Naive thymus-derived CD4-positive, alpha-beta T cell (primary cell): ENCODE measurements around the gene ATP10A. TPM values are rescaled to one million over a fixed set of nuclear protein-coding genes. Genes with fewer than 3 reads are reported as not detected.
A peak's percentile ranks its signal among the peaks of the same experiment; 100 is the strongest.
"Not testable (repeated sequence)": the region's sequence is repeated elsewhere in the genome, so short reads cannot be mapped to it uniquely, and the experiment has no call there.

ENCODE experiments used
- ATAC-seq: fragments of 150-1000 bp; cut with Tn5 transposase; 2 replicates; pipeline ENCODE4 v1.10.0; 2021; ENCODE audit warnings: mild to moderate bottlenecking, moderate library complexity
- CTCF ChIA-PET: fragments of 350-600 bp; sonication (Branson Sonifier 250); formaldehyde crosslinking; loops from one replicate; lab custom pipeline; 2021; ENCODE audit warnings: antibody characterized with exemption; lab: Charles Lee
- POLR2A ChIA-PET: fragments of 350-600 bp; sonication (Branson Sonifier 250); formaldehyde crosslinking; loops from one replicate; lab custom pipeline; 2021; ENCODE audit warnings: antibody characterized with exemption, inconsistent platforms; lab: Charles Lee
- DNase-seq, 9 donors: peaks; one replicate each; pipeline versions ENCODE4 v3.0.0 to v3.0.0-alpha.2; 2020 to 2022; ENCODE audit warnings: mixed read lengths in 1 of 9
- H3K27ac ChIP-seq: one replicate; pipeline ENCODE4 v1.7.0; 2013; ENCODE audit warnings: mild to moderate bottlenecking, low read depth, low read length, moderate library complexity
- H3K27me3 ChIP-seq, 2 donors: one replicate each; pipeline ENCODE4 v1.7.0; 2013; ENCODE audit warnings: low read length in 2 of 2, mild to moderate bottlenecking in 2 of 2, moderate library complexity in 2 of 2; ENCODE audit not compliant: control insufficient read depth in 2 of 2, insufficient read depth in 2 of 2
- H3K36me3 ChIP-seq, 3 experiments: 1 replicate in 2 of 3; 2 replicates in 1 of 3; pipeline ENCODE4 v1.7.0; 2013; ENCODE audit warnings: low read length in 3 of 3, mild to moderate bottlenecking in 3 of 3, moderate library complexity in 1 of 3; ENCODE audit not compliant: insufficient read depth in 3 of 3, control insufficient read depth in 2 of 3
- H3K4me1 ChIP-seq, 2 donors: one replicate each; pipeline ENCODE4 v1.7.0; 2013; ENCODE audit warnings: low read length in 2 of 2, mild to moderate bottlenecking in 2 of 2, moderate library complexity in 1 of 2; ENCODE audit not compliant: control insufficient read depth in 2 of 2, insufficient read depth in 2 of 2
- H3K4me3 ChIP-seq: 2 replicates; pipeline ENCODE4 v1.7.0; 2013; ENCODE audit warnings: mild to moderate bottlenecking, low read length
- H3K9me3 ChIP-seq, 3 experiments: 1 replicate in 2 of 3; 2 replicates in 1 of 3; pipeline ENCODE4 v1.7.0; 2013; ENCODE audit warnings: low read length in 3 of 3; ENCODE audit not compliant: control insufficient read depth in 2 of 3
- H3K27ac Mint-ChIP-seq, 9 donors: one replicate each; pipeline ENCODE4 v1.8.0; 2020 to 2022; ENCODE audit warnings: mixed read lengths in 9 of 9, mild to moderate bottlenecking in 8 of 9, moderate library complexity in 5 of 9, inconsistent platforms in 2 of 9
- H3K27me3 Mint-ChIP-seq, 5 donors: one replicate each; pipeline ENCODE4 v1.8.0; 2021 to 2022; ENCODE audit warnings: mixed read lengths in 5 of 5, mild to moderate bottlenecking in 1 of 5
- H3K36me3 Mint-ChIP-seq, 5 donors: one replicate each; pipeline ENCODE4 v1.8.0; 2020 to 2022; ENCODE audit warnings: mixed read lengths in 5 of 5, mild to moderate bottlenecking in 3 of 5, inconsistent platforms in 1 of 5
- H3K4me1 Mint-ChIP-seq, 7 donors: one replicate each; pipeline ENCODE4 v1.8.0; 2020 to 2022; ENCODE audit warnings: mixed read lengths in 7 of 7, mild to moderate bottlenecking in 3 of 7, inconsistent platforms in 1 of 7
- H3K4me3 Mint-ChIP-seq, 10 donors: one replicate each; pipeline ENCODE4 v1.8.0; 2020 to 2022; ENCODE audit warnings: mild to moderate bottlenecking in 10 of 10, mixed read lengths in 10 of 10, moderate library complexity in 6 of 10, inconsistent platforms in 2 of 10
- H3K9me3 Mint-ChIP-seq, 11 donors: one replicate each; pipeline ENCODE4 v1.8.0; 2020 to 2022; ENCODE audit warnings: mixed read lengths in 11 of 11, mild to moderate bottlenecking in 4 of 11, inconsistent platforms in 1 of 11, moderate library complexity in 1 of 11
- intact Hi-C, 2 donors: fragments of 100-400 bp; cut with micrococcal nuclease; formaldehyde crosslinking; loops; one replicate each; pipeline ENCODE4 v1.15.1; 2023
- polyA plus RNA-seq, 2 donors: library from polyadenylated mRNA; unstranded; fragments of 300-500 nt; fragmentation: Illumina TruSeq; gene quantifications; one replicate each; pipeline ENCODE4 v1.2.3, GENCODE V29; 2021
- total RNA-seq, 6 experiments: library from RNA in 5 of 6; stranded (reverse) in 5 of 6; gene quantifications; 1 replicate in 5 of 6; 2 replicates in 1 of 6; pipeline ENCODE4 v1.2.3 and lab custom pipeline; 2021 to 2026

ATP10A gene
- total and polyA plus RNA-seq, 7 experiments from 2014 or later = 7.2 to 86.4 (median 57.6) TPM

DNA sequence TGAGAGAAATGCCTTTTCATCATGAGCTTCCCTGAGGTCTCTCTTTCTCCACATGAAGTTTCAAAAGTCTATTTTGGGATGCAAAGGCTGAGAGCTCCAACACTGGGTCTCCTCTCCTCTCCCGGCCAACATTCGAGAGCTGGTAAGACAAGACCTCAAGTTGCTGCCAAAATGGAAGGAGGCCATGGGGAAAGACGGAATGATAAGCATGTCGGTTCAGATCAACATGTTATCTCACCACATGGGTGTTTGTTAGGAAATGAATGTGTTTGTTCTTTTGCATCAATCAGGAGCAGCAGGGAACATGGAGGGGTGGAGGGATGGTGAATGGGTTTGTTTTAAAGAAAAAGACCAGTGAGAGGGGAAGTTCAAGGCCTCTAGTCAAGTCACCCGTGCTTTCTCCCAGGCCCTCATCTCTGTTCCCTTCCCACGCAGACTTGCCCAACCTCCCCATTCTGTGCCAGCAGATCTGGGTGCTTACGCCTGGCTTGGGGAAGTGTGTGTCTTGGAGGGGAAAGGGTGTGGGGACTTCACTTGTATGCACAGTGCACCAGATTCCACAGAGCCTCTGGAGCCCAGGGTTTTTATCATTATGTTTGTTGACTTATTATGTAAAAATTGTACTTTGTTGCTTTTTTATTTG is 23.5 kb upstream of the ATP10A start:
- no peak for DNase-seq
- Mint-ChIP-seq H3K27ac (no peak overlapping the region), H3K36me3 (no peaks in the 10 kb centered on the region), H3K4me3 (no peak overlapping the region), H3K4me1 (peaks cover 0 to 4% (median 0%) of the 10 kb centered on the region in 7 donors), H3K9me3 (no peaks in the 10 kb centered on the region), H3K27me3 (peaks cover 0 to 22% (median 4%) of the 10 kb centered on the region in 5 donors)
- no peak overlapping the region for H3K4me3 ChIP-seq
- ChIA-PET POLR2A (interaction anchor here (0.6 kb wide), 1 partner anchor 18 kb away, joined by 3 read pairs; no protein-coding TSS in a partner anchor), CTCF (interaction anchor here (0.7 kb wide), 1 partner anchor 83 kb away, joined by 3 read pairs; no protein-coding TSS in a partner anchor)
- no peak overlapping the region for H3K27ac ChIP-seq
- H3K27me3 ChIP-seq = no peaks in the 10 kb centered on the region
- H3K9me3 ChIP-seq = no peaks in the 10 kb centered on the region
- no peaks in the 10 kb centered on the region for H3K4me1 ChIP-seq
- intact Hi-C loops = no loop called here
- no peaks in the 10 kb centered on the region for H3K36me3 ChIP-seq
- ATAC-seq = no peak

DNA sequence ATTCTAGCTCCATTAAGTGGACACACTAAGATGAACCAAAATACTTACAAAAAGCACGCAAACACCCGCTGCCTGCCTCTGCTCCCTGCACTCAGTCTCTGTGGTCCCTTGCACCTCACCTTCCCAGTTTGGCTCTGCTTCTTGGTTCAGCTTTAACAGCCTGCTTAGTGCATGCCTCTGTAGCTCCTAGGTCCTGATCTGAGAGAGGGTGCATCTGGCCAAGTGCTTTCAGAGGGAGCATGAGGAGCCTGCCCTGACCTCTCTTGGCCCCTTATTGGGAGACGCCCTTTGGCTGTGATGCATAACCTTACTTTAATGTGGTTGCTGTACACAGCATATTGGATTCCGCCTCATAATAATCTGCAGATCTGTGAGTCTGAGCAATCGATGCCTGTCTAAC is 21.2 kb upstream of the ATP10A start:
- CTCF ChIA-PET = interaction anchor here (0.6 to 0.7 kb wide), 2 partner anchors 9 to 128 kb away, joined by 3 to 5 read pairs; no protein-coding TSS in a partner anchor
- POLR2A ChIA-PET = no interaction called here
- H3K27ac Mint-ChIP-seq = peak overlapping the region in 1 of 9 donors; percentile 44

DNA sequence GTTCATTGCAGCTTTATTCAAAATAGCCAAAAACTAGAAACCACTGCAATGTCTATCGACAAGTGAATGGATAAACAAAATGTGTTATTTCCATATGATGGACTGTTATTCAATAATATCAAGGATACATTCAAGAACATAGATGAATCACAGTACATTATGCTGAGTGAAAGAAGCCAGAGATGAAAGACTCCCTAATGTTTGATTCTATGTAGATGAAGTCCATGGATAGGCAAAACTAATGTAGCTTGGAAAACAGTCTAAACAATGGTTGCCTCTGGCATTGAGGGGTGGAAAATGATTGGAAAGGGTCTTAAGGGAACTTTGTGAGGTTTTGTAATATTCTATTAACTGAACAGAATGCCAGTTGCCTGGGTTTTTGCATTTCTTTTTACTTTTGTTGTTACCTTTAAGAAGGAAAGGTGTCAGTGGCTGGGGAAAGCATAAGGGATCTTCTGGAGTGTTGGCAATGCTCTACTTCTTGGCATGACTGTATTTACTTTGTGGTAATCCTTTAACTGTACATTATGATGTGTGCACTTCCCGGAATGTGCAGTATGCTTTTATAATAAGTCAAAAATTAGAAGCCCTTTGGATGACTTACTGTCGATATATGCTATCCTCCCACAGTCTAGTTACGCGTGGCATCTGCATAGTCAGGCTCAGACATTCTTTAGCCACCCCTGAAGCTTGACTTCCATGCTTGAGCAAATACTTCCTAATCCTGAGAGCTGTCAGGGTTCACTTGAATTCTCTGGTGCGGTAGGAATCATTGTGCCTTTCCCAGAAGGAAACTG is 20.5 kb upstream of the ATP10A start:
- H3K4me1 ChIP-seq = no peaks in the 10 kb centered on the region
- intact Hi-C loops = no loop called here
- no peaks in the 10 kb centered on the region for H3K36me3 ChIP-seq
- H3K36me3 Mint-ChIP-seq = peaks cover 0 to 3% (median 0%) of the 10 kb centered on the region in 5 donors
- no peak overlapping the region for H3K4me3 ChIP-seq
- H3K4me3 Mint-ChIP-seq = no peak overlapping the region
- ChIA-PET POLR2A (interaction anchor here (0.6 to 1.0 kb wide), 2 partner anchors 14 to 35 kb away, joined by 3 to 4 read pairs; no protein-coding TSS in a partner anchor), CTCF (interaction anchor here (0.6 kb wide), 1 partner anchor 10 kb away, joined by 3 read pairs; no protein-coding TSS in a partner anchor)
- H3K27ac Mint-ChIP-seq = no peak overlapping the region
- peaks cover 0 to 19% (median 0%) of the 10 kb centered on the region in 5 donors for H3K27me3 Mint-ChIP-seq
- DNase-seq (no peak), ATAC-seq (no peak)
- H3K9me3 ChIP-seq = no peaks in the 10 kb centered on the region
- peaks cover 0 to 4% (median 0%) of the 10 kb centered on the region in 7 donors for H3K4me1 Mint-ChIP-seq
- no peaks in the 10 kb centered on the region for H3K27me3 ChIP-seq
- no peaks in the 10 kb centered on the region for H3K9me3 Mint-ChIP-seq
- H3K27ac ChIP-seq = no peak overlapping the region

More for the DNA sequence above, 21.2 kb upstream of the ATP10A start:
- H3K9me3 Mint-ChIP-seq = no peaks in the 10 kb centered on the region
- DNase-seq (no peak), ATAC-seq (no peak)
- H3K4me3 Mint-ChIP-seq = no peak overlapping the region
- Histone ChIP-seq H3K27me3 (no peaks in the 10 kb centered on the region), H3K27ac (no peak overlapping the region), H3K4me1 (no peaks in the 10 kb centered on the region), H3K4me3 (no peak overlapping the region), H3K9me3 (no peaks in the 10 kb centered on the region), H3K36me3 (no peaks in the 10 kb centered on the region)
- intact Hi-C loops = no loop called here
- peaks cover 0 to 19% (median 0%) of the 10 kb centered on the region in 5 donors for H3K27me3 Mint-ChIP-seq
- H3K4me1 Mint-ChIP-seq = peaks cover 0 to 4% (median 0%) of the 10 kb centered on the region in 7 donors
- peaks cover 0 to 1% (median 0%) of the 10 kb centered on the region in 5 donors for H3K36me3 Mint-ChIP-seq

DNA sequence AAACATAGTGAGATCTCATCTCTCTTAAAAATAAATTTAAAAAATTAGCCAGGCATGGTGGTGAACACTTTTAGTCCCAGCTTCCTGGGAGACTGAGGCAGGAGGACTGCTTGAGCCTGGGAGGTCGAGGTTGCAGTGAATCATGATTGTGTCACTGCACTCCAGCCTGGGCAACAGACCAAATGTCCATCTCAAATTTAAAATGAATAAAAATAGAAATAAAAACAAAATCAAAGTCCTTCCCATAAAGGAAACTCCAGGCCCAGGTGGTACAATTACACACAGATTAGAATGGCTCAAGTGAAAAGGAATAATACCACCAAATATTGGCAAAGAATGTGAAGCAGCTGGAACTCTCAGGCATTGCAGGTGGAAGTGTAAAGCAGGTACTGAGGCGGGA is 19.3 kb upstream of the ATP10A start:
- POLR2A ChIA-PET = interaction anchor here (0.7 to 1.0 kb wide), 2 partner anchors 9 to 13 kb away, joined by 4 to 5 read pairs; no protein-coding TSS in a partner anchor
- no peak overlapping the region for H3K4me3 Mint-ChIP-seq
- H3K4me1 ChIP-seq = no peaks in the 10 kb centered on the region

DNA sequence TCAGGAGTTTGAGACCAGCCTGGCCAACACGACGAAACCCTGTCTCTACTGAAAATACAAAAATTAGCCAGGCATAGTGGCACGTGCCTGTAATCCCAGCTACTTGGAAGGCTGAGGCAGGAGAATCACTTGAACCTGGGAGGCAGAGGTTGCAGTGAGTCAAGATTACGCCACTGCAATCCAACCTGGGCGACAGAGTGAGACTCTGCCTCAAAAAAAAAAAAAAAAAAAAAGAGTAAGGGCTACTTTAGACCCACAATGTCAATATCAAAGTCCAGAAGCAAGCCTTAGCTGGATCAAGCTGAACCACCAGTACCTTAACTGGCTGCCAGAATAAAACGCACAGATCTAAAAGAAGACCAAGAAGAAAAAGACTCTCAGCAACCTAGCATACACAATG is 17.8 kb upstream of the ATP10A start:
- H3K4me3 ChIP-seq, H3K4me1 Mint-ChIP-seq, H3K36me3 Mint-ChIP-seq, POLR2A ChIA-PET, H3K27me3 ChIP-seq, H3K36me3 ChIP-seq, H3K4me1 ChIP-seq, CTCF ChIA-PET, H3K4me3 Mint-ChIP-seq, H3K27ac ChIP-seq, DNase-seq, ATAC-seq, H3K27ac Mint-ChIP-seq, H3K9me3 ChIP-seq, H3K27me3 Mint-ChIP-seq, H3K9me3 Mint-ChIP-seq, intact Hi-C loops: not testable (repeated sequence)

More for the DNA sequence above, 19.3 kb upstream of the ATP10A start:
- Mint-ChIP-seq H3K36me3 (peaks cover 0 to 3% (median 0%) of the 10 kb centered on the region in 5 donors), H3K27ac (no peak overlapping the region), H3K27me3 (peaks cover 0 to 11% (median 0%) of the 10 kb centered on the region in 5 donors), H3K9me3 (no peaks in the 10 kb centered on the region), H3K4me1 (peaks cover 0 to 4% (median 0%) of the 10 kb centered on the region in 7 donors)
- Histone ChIP-seq H3K4me3 (no peak overlapping the region), H3K27ac (no peak overlapping the region), H3K36me3 (no peaks in the 10 kb centered on the region), H3K9me3 (no peaks in the 10 kb centered on the region), H3K27me3 (no peaks in the 10 kb centered on the region)
- intact Hi-C loops = no loop called here
- DNase-seq = no peak
- CTCF ChIA-PET = no interaction called here
- no peak for ATAC-seq

DNA sequence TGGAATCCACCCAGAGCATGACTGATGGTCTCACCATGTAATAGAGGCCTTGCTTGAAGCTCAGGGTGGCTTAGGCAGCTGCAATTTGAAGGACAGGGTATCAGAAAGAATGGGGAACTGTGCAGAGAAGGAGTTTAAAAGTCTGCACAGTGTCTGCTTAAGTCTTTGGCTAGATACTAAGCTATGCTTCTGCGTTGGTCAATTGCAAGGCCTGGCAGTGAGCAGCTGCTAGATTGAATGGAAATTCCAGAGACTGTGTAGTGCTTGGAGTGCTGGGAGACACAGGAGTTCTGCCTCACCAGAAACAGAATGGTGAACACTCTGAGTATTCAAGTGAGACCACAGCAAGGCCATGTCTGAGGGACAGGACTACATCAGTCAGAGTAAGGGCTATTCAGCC is 17.3 kb upstream of the ATP10A start:
- Mint-ChIP-seq H3K9me3 (no peaks in the 10 kb centered on the region), H3K27ac (no peak overlapping the region), H3K27me3 (peaks cover 0 to 4% (median 0%) of the 10 kb centered on the region in 5 donors), H3K36me3 (peaks cover 0 to 3% (median 0%) of the 10 kb centered on the region in 5 donors), H3K4me1 (peaks cover 0 to 4% (median 0%) of the 10 kb centered on the region in 7 donors), H3K4me3 (no peak overlapping the region)
- Histone ChIP-seq H3K27ac (no peak overlapping the region), H3K9me3 (no peaks in the 10 kb centered on the region), H3K27me3 (no peaks in the 10 kb centered on the region), H3K36me3 (no peaks in the 10 kb centered on the region), H3K4me1 (no peaks in the 10 kb centered on the region), H3K4me3 (no peak overlapping the region)
- no peak for ATAC-seq
- ChIA-PET POLR2A (interaction anchor here (0.5 kb wide), 1 partner anchor 149 kb away, joined by 3 read pairs; no protein-coding TSS in a partner anchor), CTCF (no interaction called here)
- DNase-seq = no peak
- intact Hi-C loops = no loop called here
